ENCODE results near the gene ZBTB17.

ZBTB17 gene

DNA sequence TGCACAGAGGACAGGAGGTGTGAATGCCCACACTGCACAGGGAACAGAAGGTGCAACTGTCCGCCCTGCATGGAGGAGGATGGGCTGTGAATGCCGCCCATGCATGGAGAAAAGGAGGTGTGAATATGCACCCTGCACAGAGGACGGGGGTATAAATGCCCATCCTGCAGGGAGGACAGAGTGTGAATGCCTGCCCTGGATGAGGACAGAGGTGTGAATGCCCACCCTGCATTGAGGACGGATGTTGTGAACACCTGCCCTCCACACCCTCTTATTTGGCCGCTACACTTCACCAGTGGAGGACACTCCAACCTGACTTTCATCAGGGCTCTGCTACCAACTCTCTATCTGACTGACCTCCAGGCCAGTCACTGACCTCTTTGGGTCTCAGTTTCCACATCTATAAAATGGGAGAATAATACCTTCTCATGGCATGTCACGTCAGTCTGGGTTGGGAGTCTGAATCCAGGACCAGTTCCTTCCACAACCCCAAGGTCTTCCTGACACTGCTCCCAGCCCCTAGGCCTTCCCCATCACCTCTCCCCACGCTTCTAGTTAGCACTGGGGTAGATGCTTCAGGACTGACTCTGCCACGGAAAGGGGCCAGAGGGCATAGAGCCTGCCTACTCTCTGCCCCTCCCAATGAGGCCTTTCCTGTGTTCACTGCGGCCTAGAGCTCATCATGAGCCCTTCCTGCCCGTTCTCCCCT is 28.4 kb downstream of the ZBTB17 start:
- DNase-seq (ENCODE audit: low spot score) = no peak

DNA sequence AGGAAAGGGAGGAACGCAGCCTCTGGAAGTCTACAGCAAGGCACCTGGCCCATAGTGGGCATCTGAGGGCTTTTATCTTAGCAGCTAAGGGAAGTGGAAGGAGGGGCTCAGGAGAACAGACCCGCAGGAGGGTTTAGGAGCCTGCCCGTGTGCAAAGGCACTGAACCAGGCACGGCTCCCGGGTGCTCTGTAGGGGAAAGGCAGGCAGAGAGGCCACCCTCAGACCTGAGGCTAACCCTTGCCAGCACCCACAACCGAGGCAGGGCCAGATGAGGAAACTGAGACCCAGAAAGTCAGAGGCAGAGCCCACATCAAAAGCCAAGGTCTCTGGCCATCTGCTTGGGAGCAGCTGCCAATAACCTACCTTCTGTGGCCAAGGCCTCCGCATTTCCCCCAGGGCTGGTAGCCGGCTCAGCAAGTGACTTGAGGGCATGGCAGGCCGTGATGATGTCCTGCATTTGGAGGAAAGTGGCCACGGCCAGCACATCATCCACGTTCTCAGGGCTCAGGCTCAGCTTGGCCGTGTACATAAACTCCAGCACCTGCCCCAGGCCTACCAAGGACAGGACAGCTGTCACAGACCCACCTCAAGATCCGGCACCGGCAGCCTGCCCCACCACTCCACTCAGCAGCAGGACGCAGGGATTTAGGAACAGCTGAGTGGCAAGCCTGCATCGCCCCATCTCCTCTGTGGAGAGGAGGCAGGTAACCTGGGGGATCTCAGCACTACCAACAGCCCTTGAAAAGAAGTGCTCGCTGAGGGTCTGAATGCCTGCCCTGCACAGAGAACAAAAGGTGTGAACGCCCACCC is 29.1 kb downstream of the ZBTB17 start:
- no peak for DNase-seq (ENCODE audit: low spot score)

DNA sequence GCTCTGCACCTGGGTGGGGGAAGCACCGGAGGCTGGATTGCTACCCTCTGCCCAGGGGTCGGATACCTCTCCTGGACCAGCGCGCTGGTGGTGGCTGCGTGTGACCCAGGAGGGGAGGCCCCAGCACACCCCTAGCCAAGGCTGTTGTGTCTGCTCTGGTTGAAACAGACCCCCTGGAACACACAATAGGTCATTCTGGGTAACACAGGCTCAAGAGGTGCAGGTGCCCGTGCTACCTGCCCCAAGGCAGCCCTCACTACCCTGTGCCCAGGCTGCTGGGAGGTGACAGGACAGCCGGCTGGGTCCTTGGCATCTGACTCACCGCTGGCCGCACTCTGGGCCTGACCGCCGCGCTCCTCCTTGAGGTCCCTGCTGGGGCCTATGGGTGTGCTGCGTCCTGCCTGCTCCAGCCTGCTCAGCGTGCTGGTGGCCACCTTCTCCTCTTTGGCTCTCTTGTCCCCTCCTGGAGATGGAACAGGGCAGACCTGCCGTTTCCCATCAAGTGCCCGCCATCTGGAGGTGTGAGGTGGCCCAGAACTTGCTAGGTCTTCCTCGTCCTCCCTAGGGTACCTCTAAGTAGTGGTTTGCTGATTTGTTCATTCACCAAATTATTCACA is 30.0 kb downstream of the ZBTB17 start:
- DNase-seq (ENCODE audit: low spot score) = no peak

DNA sequence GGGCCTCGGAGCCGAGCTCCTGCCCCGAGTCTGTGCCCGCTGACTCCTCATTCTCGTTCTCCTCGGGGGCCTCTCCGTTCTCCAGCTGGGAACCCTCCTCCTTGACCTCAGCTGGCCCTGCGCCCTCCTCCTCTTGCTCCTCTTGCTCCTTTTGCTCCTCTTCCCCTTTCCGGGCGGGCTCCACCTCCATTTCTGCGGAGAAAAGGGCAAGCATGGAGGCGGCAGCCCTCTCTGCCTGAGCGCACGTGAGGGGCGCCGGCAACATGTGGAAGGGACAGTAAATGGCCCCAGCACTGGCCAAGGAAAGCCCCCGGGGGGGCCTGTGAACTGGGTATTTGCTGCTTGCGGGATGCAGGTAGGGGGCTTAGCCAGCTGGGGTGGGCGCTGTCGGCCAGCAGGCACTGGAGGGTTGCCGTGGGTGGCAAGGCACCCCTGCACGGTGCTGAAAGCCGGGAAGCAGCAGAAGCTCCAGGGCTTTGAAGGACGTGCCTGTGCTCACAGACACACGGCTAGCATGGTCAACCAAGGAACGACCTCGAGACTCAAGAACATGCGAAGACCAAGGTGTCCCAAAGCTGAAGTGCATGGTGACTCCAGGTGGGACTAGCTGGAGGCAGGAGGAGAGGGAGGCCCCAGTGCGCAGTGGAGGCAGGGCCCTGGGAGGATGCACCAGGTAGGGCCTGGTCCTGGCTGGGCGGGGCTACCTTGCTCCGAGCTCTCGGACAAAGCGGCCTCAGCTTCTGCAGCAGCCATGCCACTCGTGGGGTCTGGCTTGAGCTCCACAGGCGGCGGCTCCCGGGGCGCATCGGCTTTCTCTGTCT is 30.7 kb downstream of the ZBTB17 start:
- no peak for DNase-seq (ENCODE audit: low spot score)

DNA sequence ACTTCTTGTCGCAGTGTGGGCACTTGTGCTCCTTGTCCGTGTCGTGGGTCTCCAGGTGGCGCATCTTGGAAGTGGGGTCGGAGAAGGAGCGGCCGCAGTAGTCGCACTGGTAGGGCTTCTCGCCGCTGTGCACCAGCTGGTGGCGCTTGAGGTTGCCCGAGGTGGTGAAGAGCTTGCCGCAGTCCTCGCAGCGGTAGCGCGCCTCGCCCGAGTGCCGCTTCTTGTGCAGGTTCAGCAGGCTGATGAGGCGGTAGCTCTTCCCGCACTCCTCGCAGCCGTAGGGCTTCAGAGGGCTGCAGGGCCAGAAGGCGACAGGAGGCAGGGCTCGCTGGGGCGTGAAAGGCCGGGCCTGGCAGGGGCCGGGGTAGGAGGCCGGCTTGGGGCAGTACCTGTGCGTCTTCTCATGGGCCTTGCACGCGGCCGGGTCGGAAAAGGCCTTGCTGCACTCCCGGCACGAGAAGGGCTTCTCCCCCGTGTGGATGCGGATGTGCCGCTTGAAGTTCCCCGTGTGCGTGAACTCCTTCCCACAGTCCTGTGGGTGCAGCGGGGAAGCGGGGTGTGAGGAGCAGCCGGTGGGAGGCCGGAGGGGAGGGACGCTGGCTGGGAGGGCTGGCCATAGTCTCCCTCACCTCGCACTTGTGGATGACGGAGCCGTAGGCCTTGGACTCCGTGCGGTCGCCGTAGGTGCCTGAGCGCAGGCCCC is 31.4 kb downstream of the ZBTB17 start:
- DNase-seq (ENCODE audit: low spot score) = no peak

DNA sequence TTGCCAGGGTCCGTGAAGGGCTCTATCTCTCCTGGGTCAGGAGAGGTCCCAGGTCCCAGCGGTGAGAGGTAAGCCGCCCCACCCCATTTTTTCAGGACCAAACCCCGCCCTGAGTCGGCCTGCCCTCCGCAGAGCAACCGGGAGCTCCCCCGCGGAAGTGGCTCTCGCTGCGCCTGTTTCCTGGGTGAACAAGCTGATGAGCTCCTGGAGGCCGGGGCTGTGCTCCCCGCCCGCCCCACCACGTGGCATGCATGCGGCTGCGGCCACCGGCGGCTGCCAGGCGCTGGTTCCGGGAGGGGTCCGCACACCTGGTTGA is 32.0 kb downstream of the ZBTB17 start:
- DNase-seq (ENCODE audit: low spot score) = no peak

DNA sequence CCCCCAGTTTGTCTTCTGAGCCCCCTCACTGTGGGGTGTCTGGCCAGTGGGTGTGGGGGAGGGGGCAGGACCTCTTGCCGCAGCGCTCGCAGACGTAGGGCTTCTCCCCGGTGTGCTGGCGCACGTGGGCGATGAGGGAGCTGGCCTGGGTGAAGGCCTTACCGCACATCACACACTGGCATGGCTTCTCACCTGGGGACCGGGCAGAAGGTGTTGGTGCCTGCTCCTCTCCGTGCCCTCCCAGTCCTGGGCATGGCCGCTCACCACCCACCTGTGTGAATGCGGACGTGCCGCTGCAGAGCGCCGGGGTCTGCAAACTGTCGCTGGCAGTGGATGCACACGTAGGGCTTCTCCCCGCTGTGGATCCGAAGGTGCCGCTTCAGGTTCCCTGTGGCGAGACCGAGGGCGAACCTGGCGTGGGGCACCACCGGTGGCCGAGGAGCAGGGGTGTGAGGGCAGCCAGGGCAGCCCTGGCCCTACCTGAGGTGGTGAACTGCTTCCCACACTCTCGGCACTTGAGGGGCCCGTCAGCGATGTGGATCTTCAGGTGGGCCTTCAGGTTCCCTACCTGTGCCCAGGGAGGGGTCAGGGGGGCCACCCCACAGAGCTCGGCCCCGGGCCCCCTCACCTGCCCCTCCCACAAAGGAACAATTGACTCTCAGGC is 32.4 kb downstream of the ZBTB17 start:
- DNase-seq (ENCODE audit: low spot score) = no peak

DNA sequence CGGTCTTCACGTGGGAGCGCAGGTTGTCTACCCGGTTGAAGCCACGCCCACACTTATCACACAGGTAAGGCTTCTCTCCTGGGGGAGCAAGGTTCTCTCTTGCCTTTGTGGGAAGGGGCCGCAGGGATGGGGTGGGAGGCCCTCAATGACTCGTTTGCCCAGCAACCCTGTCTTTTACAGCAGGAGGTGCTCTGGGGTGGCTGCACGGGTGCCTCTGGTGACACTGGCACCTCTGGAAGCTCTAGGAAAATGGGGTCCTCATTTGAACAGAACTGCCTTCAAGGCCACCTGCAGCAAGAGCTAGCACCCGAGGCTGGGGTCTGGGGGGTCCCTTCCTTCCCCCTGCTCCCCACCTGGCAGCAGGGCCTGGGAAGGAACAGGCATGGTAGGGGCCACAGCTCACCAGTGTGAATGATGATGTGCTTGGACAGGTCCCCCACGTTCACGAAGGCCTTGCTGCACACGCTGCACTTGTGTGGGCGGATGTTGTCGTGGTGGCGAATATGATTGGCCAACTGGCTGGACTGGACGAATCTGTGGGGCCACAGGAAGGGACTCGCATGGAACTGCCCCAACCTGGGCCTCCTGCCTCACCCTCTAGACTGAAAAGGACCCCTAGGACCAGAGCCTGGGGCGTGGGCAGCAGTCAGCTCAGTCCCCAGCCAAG is 33.1 kb downstream of the ZBTB17 start:
- DNase-seq (ENCODE audit: low spot score) = no peak

DNA sequence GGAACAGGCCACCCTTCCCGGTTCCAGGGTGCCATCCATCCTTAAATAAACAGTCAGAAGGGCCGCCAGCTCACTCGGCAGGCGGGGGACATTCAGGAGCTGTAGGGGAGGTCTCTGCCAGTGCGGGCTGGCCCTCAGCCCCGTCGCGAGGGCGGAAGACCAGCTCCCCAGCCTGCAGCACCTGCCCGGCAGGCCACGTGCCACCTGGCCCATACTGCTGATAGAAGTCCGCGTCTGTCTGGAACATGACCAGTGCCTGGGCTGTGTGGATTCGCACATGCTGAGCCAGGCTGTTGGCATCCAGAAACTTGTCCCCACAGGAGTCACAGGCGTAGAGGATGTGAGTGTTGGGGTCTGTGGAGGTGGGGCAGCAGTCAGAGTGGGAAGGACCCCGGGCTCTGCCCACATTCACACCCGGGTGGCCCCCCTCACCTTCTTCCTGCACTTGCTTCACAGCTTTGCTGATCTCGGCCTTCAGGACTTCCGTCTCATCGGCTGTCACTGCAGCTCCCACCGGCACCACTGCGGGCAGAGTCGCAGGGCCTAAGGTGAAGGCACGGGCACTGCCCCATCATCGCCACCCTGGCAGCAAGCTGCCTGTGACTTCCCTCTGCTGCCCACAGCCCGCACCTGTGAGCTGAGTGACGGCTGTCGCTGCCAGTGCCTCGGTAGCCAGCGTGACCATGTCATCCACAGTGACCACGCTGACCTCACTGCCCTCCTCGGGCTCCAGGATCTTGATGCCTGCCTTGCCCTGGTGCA is 33.8 kb downstream of the ZBTB17 start:
- no peak for DNase-seq (ENCODE audit: low spot score)

DNA sequence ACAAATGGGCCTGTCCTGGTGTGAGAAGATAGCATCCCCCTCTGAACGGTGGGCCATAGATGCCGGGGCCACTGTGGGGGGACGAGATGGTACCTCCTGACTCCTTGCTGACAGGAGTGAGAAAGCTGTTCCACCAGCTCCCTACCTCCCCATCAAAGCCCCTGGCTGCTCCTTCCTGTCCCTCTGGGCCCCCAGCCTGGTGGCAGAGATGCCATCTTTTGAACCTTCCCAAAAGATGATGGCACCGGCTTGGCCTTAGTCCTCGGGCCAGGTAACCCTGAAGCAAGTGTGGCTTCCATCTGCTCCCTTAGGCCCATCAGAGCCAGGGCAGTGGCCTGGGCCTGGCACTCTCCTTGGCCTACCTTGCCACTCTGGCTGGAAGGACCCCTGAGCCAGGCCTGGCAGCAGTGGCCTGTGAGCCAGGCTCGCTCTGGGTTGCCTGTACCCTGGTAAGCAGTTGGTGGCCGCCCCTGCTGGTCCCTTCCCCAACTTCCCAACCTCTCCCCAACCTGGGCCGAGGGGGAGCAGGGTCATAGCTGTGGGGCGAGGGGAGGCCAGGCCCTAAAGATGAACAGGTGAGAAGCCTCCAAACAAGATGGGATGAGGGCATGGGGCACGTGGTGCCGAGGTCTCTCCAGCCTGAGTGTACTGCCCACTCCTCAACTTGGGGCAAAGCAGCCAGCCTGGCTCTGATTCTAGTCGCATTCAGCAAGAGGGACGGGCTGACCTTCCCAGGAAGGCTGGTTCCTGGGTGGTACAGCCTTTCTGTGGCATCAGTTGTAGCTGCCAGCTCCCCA is 34.7 kb downstream of the ZBTB17 start:
- DNase-seq (ENCODE audit: low spot score) = no peak

DNA sequence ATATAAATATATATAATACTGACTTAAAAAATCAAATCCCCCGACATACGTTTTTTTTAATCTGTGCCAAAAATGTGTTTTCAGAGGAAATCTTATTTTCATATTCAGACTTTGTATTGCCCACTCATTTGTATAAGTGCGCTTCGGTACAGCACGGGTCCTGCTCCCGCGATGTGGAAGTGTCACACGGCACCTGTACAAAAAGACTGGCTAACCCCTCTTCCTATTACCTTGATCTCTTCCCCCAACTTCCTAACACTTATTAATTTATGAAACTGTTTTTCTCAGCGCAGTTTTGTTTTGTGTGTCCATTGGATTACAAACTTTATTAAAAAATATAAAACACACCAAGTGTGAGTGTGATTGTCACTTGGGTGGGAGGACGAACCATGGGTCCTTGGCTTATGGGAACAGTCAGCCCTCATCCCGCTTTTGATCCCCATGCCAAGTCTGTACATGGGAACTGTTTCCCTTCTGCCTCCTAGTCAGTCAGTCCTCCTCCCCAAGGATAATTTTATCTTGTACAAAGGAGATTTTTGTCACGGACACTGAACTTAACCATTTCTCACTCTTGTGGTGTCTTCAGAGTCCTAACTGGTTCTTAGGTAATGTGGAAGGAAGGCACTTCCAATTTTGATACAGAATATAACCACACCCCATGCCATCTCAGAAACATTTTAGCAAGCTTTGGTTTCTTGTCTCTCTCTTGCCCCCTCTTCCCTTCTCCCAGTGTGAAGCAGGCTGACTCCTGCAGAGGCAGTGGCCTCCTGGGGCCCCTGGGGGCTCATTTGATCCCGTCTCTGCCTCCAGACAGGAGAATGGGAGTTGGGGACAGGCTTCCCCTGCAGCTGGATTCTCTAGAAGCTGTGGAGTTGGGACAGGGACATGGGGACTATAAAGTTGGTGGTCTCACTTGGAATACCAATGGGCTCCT is 35.5 kb downstream of the ZBTB17 start:
- DNase-seq (ENCODE audit: low spot score) = no peak

DNA sequence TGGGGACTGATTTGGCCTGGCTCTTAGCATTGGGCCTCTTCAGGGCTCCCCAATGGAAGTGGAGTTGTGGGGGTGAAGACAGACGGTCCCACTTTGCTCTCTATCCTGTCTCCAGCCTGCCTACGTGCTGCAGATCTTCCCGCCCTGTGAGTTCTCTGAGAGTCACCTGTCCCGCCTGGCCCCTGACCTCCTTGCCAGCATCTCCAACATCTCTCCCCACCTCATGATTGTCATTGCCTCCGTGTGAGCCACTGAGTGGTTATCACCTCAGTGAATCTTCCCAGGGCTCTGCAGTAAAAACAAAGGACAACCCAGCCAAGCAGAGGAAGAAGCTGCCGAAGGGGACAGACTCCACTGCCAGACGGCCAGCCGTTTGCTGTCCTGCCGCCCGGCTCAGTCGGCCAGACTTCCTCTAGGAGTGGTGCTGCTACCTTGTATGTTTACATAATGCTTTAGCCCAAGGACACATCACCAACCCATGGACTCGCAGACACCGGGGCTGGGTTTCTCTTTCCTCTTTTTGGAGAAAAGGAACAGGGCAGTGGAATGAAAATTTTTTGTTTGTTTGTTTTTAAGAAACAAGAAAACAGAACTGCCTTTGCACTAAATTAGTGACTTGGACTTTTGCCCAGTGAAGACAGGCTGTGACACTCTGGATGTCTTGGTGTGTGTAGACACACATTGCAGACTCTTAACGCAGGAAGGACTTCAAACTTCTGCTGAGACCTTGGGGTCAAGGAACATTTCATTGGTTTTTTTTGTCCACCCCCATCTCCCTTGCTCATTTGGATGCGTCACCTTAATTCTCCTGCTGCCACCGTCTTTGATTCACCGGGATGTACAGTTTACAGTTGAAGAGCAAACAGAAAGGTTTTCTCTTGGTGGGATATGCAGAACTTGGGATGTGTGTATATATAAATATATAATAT is 36.5 kb downstream of the ZBTB17 start:
- DNase-seq (ENCODE audit: low spot score) = no peak

DNA sequence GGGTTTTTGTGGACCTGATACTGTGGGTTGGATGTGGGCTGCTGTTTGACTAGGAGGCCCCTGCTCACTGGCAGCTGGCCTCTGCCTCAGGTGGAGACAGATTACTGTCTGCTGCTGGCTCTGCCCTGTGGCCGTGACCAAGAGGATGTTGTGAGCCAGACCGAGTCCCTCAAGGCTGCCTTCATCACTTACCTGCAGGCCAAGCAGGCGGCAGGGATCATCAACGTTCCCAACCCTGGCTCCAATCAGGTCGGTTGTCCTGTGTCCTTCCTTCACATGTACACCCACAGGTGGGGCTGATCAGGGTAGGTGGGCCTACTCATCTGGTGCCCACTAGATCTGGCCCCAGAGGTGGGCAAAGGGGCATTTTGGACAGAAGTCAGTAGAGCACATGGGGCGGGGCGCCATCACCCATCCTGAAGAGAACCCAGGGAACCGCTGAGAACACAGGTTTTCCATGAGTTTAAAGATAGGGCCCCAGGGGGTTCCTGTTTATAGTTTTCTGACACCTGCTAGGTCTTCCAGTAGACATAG is 37.2 kb downstream of the ZBTB17 start:
- no peak for DNase-seq (ENCODE audit: low spot score)

DNA sequence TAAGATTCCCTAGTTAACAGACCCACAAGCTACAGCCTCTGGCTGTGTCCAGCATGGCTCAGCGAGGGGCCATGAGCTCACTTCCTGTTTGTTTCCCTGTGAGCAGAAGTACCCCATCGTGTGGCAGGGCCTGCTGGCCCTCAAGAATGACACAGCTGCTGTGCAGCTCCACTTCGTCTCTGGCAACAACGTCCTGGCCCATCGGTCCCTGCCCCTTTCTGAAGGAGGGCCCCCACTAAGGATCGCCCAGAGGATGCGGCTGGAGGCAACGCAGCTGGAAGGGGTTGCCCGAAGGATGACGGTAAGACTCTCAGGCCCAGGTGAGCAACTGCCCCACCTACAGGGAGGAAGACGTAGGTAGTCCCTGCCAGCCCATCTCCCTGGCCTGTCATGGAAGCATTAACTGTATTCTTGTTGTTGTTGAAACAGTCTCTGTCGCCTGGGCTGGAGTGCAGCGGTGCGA is 38.2 kb downstream of the ZBTB17 start:
- no peak for DNase-seq (ENCODE audit: low spot score)

DNA sequence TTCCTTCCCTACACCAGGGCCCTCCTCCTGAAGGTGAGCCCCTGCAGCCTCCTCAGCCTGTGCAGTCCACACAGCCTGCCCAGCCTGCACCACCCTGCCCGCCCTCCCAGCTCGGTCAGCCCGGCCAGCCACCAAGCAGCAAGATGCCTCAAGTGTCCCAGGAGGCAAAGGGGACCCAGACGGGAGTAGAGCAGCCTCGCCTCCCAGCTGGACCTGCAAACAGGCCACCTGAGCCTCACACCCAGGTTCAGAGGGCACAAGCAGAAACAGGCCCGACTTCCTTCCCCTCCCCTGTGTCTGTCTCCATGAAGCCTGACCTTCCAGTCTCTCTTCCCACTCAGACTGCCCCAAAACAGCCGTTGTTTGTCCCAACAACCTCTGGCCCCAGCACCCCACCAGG is 38.8 kb downstream of the ZBTB17 start:
- no peak for DNase-seq (ENCODE audit: low spot score)

DNA sequence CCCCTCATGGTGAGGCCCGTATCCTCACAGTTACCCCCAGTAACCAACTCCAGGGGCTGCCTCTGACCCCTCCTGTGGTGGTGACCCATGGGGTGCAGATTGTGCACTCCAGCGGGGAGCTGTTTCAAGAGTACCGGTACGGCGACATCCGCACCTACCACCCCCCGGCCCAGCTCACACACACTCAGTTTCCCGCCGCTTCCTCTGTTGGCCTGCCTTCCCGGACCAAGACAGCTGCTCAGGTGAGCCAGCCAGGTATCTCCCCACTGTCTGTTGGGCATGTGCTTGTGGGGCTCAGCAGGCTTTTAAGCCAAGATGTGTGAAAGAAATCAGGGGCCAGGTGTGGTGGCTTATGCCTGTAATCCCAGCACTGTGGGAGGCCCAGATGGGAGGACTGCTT is 39.9 kb downstream of the ZBTB17 start:
- no peak for DNase-seq (ENCODE audit: low spot score)
